Gastroesophageal sphincter (tissue), 4 donors: ENCODE data around the gene C5. TPM values are rescaled to one million over a fixed set of nuclear protein-coding genes. Genes with fewer than 3 reads are reported as not detected.

Experiments used
- ATAC-seq: fragments of 150-250 bp; one replicate; pipeline ENCODE4 v1.9.1; 2016; ENCODE audit warnings: mild to moderate bottlenecking, moderate library complexity
- H3K27ac ChIP-seq, 4 donors: fragments of 200-600 bp; sonication (generic) in 3 of 4; 1 replicate in 3 of 4; 2 replicates in 1 of 4; pipeline ENCODE4 v1.5.1; 2016 to 2019
- H3K27me3 ChIP-seq: fragments of 200-600 bp; sonication (generic); one replicate; pipeline ENCODE4 v1.5.1; 2019
- H3K36me3 ChIP-seq, 2 donors: fragments of 200-600 bp; sonication (generic); one replicate each; pipeline ENCODE4 v1.5.1; 2019; ENCODE audit warnings: control low read depth in 1 of 2
- H3K4me1 ChIP-seq, 3 donors: fragments of 200-600 bp; sonication (generic); 1 replicate in 2 of 3; 2 replicates in 1 of 3; pipeline ENCODE4 v1.5.1; 2016 to 2019; ENCODE audit warnings: control low read depth in 2 of 3
- H3K4me3 ChIP-seq, 2 donors: fragments of 200-600 bp; sonication (generic); one replicate each; pipeline ENCODE4 v1.5.1; 2019; ENCODE audit warnings: mild to moderate bottlenecking in 1 of 2, moderate library complexity in 1 of 2
- H3K9me3 ChIP-seq, 3 donors: fragments of 200-600 bp; sonication (generic); one replicate each; pipeline ENCODE4 v1.5.1; 2017 to 2019; ENCODE audit warnings: control low read depth in 2 of 3
- CTCF ChIP-seq, 4 experiments: fragments of 200-600 bp in 2 of 4; fragments of 450-650 bp in 2 of 4; sonication (generic) in 1 of 4; IDR thresholded peaks; one replicate each; pipeline ENCODE4 v1.5.1; 2017 to 2019; ENCODE audit warnings: antibody characterized with exemption in 4 of 4, mild to moderate bottlenecking in 2 of 4, moderate library complexity in 2 of 4
- EP300 ChIP-seq: sonication (generic); formaldehyde crosslinking; IDR thresholded peaks from one replicate; pipeline ENCODE4 v1.6.1; 2017; ENCODE audit warnings: antibody characterized with exemption, mild to moderate bottlenecking
- POLR2A ChIP-seq, 2 donors: fragments of 450-650 bp; IDR thresholded peaks; one replicate each; pipeline ENCODE4 v1.6.1; 2017; ENCODE audit warnings: antibody characterized with exemption in 2 of 2, mild to moderate bottlenecking in 2 of 2, moderate library complexity in 1 of 2
- POLR2AphosphoS5 ChIP-seq: sonication (generic); formaldehyde crosslinking; IDR thresholded peaks from one replicate; pipeline ENCODE4 v1.6.1; 2017; ENCODE audit warnings: antibody characterized with exemption
- WGBS, 2 donors: methylation state at CpG; one replicate each; pipeline ENCODE4 v1.1.5; 2018; ENCODE audit warnings: low coverage in 1 of 2; 5-methylcytosine and 5-hydroxymethylcytosine counted together
- total RNA-seq, 4 donors: library from RNA; depleted of rRNA; stranded (reverse); fragments of >200 nt; gene quantifications; one replicate each; pipeline ENCODE4 v1.1.0, GENCODE V29; 2016

C5 gene
- total RNA-seq, 4 donors from 2014 or later: 2.7 to 8.9 (median 6.3) TPM

- no peak overlapping the region for H3K27ac ChIP-seq
- H3K36me3 ChIP-seq: peaks cover 0 to 13% of the 10 kb centered on the region in 2 donors
Measured at GRCh38 chr9:120949290-120949689, 100.8 kb downstream of the C5 start.

GRCh38 chr9:120948824-120949223 lies 101.3 kb downstream of the C5 start:
- no peak overlapping the region for H3K4me3 ChIP-seq
- WGBS, 2 donors: 90 to 100% methylated on average over 1 of the region's 1 CpG
- TF ChIP-seq CTCF (IDR thresholded peaks at IDR 0.05) (no peak), POLR2A (IDR thresholded peaks at IDR 0.05) (no peak), EP300 (no peak), POLR2AphosphoS5 (no peak)
- peaks cover 0 to 14% (median 4%) of the 10 kb centered on the region in 3 donors for H3K4me1 ChIP-seq
- H3K27ac ChIP-seq: no peak overlapping the region
- H3K36me3 ChIP-seq: peaks cover 0 to 13% of the 10 kb centered on the region in 2 donors
- H3K9me3 ChIP-seq: no peaks in the 10 kb centered on the region
- H3K27me3 ChIP-seq: no peaks in the 10 kb centered on the region
- ATAC-seq: no peak

More at GRCh38 chr9:120949290-120949689, 100.8 kb downstream of the C5 start:
- Histone ChIP-seq H3K4me3 (no peak overlapping the region), H3K9me3 (no peaks in the 10 kb centered on the region), H3K27me3 (no peaks in the 10 kb centered on the region), H3K4me1 (peaks cover 0 to 9% (median 4%) of the 10 kb centered on the region in 3 donors)
- whole genome bisulfite sequencing, 2 donors: 82 to 86% methylated on average over 2 of the region's 2 CpGs
- ATAC-seq: no peak
- TF ChIP-seq POLR2AphosphoS5: no peak
- TF ChIP-seq CTCF (IDR thresholded peaks at IDR 0.05): no peak
- no peak for TF ChIP-seq EP300
- TF ChIP-seq POLR2A (IDR thresholded peaks at IDR 0.05): no peak

GRCh38 chr9:120947222-120947621 lies 102.9 kb downstream of the C5 start:
- H3K27me3 ChIP-seq: no peaks in the 10 kb centered on the region
- H3K27ac ChIP-seq: no peak overlapping the region
- H3K36me3 ChIP-seq: no peaks in the 10 kb centered on the region
- H3K9me3 ChIP-seq: no peaks in the 10 kb centered on the region
- TF ChIP-seq CTCF (IDR thresholded peaks at IDR 0.05): no peak
- no peak for TF ChIP-seq POLR2A (IDR thresholded peaks at IDR 0.05)
- no peak for TF ChIP-seq POLR2AphosphoS5
- TF ChIP-seq EP300: no peak
- H3K4me1 ChIP-seq: peaks cover 0 to 30% (median 10%) of the 10 kb centered on the region in 3 donors
- no peak for ATAC-seq
- WGBS, 2 donors: 79 to 100% methylated on average over 2 of the region's 2 CpGs
- no peak overlapping the region for H3K4me3 ChIP-seq

GRCh38 chr9:120946259-120946658 lies 103.8 kb downstream of the C5 start:
- TF ChIP-seq EP300 (no peak), CTCF (IDR thresholded peaks at IDR 0.05) (no peak)
- no peaks in the 10 kb centered on the region for H3K9me3 ChIP-seq
- peaks cover 6 to 39% (median 19%) of the 10 kb centered on the region in 3 donors for H3K4me1 ChIP-seq
- WGBS, 2 donors: 82 to 86% methylated on average over 2 to 3 of the region's 3 CpGs
- no peak for ATAC-seq
- H3K27ac ChIP-seq: no peak overlapping the region
- H3K36me3 ChIP-seq: no peaks in the 10 kb centered on the region
- no peaks in the 10 kb centered on the region for H3K27me3 ChIP-seq
- no peak overlapping the region for H3K4me3 ChIP-seq

- 72% methylated on average over 2 of the region's 3 CpGs; no CpG with 5 or more reads in 1 of the 2 donors for WGBS, 2 donors
- Histone ChIP-seq H3K27me3 (no peaks in the 10 kb centered on the region), H3K4me3 (no peak overlapping the region), H3K27ac (no peak overlapping the region), H3K36me3 (no peaks in the 10 kb centered on the region), H3K4me1 (peaks cover 6 to 43% (median 17%) of the 10 kb centered on the region in 3 donors), H3K9me3 (no peaks in the 10 kb centered on the region)
- no peak for ATAC-seq
- no peak for TF ChIP-seq EP300
- no peak for TF ChIP-seq POLR2AphosphoS5
- TF ChIP-seq CTCF (IDR thresholded peaks at IDR 0.05): no peak
- TF ChIP-seq POLR2A (IDR thresholded peaks at IDR 0.05): no peak
Measured at GRCh38 chr9:120944948-120945347, 105.1 kb downstream of the C5 start.
